ENCODE data around the gene MYOM1.

The MYOM1 gene

DNA sequence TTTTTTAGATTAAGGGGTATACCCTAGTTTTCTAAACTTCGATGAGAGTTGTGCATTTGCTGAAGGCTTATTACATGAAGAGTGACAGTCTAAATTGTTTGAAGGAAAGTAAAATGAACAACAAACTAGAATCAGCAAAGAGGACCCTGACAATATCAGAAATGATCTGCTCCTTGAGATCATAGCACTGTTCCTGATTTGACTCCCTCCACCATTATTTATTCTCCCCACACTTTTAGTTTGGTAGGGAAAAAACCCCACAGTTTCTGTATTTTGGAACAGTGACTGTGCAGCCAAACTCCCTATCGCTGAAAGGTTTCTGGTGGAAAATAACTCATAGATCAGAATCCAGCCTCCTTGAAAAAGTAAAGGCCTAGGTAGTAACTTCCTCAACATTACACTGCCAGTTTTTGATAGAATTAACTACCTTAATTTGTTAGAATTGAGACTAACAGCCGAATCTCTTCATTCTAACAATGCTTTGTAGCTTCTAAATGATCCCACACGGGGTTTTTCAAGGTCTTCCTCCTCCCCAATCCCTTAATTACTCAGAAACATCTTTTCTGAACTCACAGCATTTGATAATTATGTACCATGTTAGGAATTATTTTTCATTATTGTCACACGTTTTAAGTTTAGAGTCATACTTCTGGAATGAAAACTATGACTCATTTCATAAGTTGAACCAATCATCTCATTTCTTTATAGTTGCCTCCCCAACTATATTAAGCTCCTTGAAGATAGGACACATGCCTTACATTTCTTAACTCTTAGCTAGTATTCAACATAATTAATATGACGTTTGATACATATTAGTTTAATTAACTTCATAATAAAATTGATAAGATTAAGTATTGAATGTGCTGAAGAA, 30.7 kb upstream of the MYOM1 start:
- DNase-seq (ENCODE audit: low read depth in 2 of 2) = no peak

DNA sequence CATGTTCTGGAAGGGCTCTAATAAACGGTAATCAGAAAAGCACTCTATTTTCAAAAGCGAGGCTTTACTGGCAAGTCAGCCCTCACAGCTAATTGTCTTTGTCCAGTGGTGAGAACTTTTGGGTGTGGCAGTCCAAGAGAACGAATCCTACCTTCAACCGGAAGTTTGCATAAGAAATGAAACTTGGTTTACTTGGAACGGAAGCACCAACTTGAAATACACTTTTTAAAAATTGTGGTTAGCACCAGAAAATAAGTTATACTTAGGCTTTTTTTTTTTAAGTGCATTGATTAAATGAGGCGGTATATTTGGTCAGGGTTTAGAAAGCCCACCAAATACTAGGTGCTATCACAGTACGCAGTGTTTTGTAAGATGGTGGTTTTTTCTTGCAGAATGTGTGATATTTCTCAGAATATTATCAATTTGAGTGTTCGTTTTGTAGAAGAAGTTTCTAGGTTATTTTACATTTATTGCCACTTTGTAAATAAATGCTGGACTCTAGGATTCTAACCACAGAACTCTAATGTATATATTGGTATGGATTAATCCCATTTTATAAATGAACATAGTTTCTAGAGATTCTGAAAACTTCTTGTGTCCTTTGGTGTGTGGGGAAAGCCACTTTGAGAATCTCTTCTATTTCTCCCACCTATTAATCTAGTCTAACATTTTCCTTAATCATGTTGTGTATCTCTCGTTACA, 29.0 kb upstream of the MYOM1 start:
- DNase-seq (ENCODE audit: low read depth in 2 of 2) = no peak

DNA sequence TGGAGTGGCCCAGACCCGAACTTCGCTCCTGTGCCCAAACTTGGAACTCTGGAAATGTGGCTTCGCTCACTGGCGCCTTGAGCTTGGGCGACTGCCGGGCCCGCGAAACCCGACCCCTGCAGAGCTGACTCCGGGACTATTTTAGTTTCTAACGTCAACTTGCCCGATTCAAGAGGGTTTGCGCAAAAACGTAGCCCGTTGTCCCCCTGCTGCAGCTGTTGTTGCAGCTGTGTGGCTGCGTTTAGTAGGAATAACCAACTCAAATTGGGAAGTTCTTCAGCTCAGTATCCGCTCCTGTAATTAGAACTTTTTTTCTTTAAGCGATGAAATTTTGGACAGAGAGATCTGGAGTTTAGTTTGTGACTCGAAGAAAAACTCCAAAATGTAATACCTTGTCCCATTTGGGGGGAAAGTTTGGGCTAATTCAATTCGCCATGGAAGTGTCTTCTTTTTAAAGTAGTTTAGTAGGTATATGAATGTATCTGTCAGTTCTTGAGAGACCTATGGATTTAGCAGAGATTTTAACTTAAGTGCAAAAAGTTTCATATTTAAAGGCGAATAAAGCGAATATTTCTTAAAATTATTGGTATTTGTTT, 28.4 kb upstream of the MYOM1 start:
- DNase-seq (ENCODE audit: low read depth in 2 of 2) = no peak

DNA sequence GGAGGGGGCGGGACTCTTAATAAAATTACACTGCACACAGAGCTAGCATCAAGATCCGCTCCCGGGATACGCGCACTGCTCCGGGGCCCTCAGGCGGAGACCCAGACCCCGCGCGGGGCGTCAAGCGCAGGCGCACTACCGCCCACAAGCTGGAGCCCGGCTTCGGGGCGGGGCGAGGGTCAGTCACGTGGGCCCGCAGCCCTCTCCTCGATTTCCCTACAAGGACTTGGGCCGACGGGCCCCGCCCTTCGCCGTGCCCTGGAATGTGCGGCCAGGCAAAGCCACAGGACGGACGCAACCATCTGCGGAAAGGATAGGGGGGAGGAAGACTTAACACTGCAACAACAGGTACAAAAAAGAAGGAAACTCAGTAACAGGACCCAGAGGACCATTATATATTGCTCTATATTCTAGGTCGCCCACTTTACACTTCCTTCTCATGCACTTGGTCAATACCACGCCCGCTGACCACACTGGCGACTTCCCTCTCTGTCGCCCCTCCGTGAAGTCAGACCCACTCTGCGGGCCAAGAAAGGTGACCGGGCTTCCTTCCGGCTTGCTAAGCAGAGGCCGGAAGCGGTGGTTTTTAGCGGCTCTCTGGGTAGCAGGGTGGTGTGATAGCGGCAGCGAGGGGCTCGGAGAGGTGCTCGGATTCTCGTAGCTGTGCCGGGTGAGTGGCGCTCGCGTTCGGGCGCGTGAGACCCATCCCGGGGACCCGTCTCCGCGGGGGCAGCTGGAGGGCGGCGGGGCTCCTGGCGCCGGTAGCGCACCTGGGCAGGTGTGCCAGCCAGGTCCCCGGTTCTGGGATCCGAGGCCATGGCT, 27.7 kb upstream of the MYOM1 start, which contains the start of gene MYL12A:
MYL12A (plus strand) TSS at position 562 of the 822 bp plus-strand sequence. CDS start 5,447 bp downstream, outside the sequence.
- peak; percentile 97 for DNase-seq (ENCODE audit: low read depth in 2 of 2)

DNA sequence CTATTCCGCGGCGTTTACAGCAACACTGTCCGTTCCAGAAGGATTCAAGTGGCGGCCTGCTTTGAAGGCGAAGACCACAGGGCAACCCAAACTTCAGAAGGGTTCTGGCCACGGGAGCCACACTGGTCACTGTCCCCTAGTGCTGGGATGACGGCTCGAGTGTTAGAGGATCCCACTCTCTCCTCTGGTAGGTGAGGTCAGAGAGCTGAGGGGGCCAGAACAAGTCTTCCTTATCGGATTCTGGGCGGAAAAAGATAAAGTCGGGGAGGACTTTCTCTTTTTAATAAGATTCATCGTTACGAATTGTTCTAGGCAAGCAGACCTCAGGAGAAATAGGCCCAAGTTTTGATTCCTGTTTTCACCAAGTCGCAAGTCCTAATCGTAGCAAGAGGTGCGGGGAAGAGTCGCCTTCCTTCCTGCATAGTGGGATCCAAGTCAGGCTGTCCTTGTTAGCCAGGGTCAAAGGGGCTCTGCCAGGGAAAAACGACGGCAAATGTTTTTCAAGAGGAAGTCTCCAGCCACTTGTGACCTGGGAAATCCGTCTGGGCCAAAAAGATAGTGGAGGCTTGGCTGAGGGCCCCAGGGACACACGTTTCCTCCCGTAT, 27.0 kb upstream of the MYOM1 start:
- DNase-seq (ENCODE audit: low read depth in 2 of 2) = no peak

DNA sequence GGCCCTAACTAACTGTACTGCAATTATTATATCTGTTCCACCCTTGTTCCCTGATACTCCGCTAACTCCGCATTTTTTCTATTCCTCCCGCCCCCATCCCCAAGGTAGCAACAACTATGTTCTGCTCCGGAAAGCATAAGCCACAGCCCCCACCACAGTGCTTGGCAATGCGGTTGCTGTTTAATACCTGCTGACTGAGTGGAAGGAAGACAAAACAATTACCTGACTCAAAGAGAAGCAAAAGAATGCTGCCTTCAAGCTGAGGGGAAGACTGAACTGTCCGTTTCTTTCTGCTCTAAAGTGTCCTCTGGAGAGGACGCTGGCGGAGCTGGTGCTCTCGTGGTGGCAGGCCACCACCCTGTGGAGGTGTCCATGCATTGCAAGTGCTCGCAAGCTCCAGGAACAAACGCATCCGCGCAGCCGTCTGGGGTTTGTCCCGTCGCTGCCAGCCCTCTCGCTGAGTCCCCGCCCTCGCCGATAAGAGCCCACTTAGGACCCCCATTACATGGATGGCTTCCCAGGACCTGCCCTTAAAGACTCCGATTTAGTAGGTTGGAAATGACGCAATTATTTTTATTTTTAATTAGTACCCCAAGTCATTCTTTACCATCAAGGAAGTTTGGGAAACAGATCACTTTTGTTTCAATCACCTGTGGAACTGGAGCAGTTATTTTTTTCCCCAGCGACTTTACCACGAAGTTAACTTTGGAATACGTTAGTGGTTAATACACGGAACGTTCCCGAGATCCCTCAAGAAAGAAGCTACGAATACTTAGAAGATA, 26.3 kb upstream of the MYOM1 start:
- peak; percentile 75 for DNase-seq (ENCODE audit: low read depth in 2 of 2)

DNA sequence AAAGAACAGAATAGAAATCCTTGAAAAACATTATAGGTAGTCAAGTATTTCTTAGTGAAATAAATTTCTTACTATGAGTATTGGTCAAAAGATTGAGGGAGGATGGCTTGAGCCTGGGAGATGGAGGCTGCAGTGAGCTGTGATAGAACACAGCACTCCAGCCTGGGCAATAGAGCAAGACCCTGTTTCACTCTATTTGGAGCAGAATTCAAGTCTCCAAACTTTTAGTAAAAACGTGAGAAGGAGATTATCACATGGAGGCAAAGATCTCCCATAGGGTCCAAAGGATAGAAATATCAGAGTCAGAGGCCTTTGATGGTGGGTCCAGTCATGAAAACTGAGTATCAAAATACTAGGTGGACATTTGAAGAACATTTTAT, 25.4 kb upstream of the MYOM1 start:
- no peak for DNase-seq (ENCODE audit: low read depth in 2 of 2)

DNA sequence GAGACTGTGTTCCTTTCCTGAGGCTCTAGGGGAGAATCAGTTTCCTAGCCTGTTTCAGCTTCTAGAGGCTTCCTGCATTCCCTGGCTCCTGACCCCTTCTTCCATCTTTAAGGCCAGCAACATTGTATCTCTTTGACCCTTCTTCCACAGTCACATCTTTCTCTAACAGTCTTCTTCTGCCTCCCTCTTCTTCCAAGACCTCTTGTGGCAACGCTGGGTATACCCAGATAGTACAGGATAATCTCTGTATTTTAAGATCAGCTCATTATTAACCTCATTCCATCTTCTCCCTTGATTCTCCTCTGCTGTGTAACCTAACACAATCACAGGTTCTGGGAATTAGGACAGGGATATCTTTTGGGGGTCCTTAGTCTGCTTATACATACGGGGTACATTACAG, 19.0 kb upstream of the MYOM1 start:
- DNase-seq (ENCODE audit: low read depth in 2 of 2) = no peak

DNA sequence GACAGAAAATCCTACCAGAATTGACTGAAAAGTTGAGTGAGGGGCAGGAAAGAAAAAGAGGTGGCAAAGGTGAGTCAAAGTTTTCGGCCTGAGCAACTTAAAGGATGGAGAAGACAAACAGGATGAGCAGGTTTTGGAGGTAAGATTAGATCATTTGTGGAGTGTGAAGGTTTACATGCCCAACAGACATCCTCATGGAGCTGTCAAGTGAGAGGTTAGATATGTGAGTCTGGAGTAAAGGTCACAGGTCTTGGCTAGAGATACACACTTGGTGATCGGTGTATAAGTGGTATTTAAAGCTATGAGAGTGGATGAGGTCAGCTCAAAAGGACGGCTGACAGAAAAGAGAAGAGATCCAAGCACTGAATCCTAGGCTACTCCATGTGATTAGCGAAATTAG, 16.7 kb upstream of the MYOM1 start:
- no peak for DNase-seq (ENCODE audit: low read depth in 2 of 2)

DNA sequence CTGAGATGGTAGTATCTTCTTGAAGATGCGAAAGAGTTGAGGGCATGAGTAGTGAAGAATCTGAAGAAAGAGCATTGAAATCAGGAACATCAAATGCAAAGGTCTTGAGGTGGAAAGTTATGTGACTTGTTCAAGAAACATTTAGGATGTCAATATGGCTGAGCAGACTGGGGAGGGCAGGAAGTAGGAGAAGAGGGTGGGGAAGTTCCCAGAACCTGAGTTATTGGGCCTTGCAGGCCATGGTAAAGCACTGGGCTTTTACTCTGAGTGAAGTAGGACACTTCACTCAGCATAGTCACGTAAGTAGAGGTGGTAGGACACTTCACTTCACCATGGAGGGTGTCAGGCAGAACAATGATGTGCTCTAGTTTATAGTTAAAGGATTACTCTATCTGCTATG, 16.1 kb upstream of the MYOM1 start:
- no peak for DNase-seq (ENCODE audit: low read depth in 2 of 2)

DNA sequence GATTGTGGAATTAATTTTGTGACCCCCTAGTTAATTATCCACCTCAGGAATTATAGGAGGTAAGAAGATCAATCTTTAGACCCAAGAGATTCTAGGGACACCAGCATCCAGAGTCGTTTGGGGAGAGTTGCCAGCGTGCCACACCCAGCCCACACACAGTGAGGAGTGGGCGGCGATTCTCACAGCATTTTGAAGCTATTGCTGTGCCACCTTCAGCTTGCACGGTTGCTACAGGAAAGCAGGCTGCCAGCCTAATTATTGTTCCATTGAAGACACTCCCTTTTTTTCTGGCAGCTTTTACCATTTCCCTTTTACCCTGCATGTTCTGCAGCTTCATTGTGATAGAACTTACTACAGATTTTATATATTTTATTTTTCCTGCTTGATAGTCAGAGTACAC, 14.7 kb upstream of the MYOM1 start:
- no peak for DNase-seq (ENCODE audit: low read depth in 2 of 2)

DNA sequence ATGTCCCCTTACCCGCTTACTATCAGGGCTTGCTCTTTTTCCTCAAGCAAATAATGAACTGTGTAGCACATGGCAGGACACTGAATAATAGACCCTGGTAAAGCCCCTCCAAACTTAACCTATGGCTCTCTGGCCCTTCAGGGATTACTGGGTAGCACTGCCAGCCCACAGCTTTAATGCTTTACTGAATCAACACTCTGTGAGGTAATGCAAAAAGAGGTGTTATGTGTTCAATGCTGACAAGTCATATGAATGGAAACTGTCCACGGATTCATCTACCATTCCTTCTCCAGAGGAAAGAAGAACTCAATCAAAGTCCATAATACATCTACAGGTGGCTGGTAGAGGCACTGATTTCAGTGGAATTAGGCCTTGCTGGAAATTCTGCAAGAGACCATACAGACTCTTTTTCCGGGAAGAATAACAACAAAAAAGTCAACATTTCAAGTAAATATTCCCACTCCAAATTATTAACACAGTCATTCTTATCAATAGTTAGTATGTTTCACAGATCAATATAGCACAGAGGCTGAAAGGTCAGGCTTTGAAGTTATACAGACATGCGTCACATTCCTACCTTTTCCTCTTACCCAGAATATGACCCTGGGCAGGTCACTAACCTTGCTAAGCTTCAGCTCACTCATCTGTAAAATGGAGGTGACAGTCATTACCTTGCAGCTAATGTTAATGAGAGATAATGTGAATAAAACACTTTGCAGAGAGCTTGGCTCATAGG, 13.8 kb upstream of the MYOM1 start:
- no peak for DNase-seq (ENCODE audit: low read depth in 2 of 2)

DNA sequence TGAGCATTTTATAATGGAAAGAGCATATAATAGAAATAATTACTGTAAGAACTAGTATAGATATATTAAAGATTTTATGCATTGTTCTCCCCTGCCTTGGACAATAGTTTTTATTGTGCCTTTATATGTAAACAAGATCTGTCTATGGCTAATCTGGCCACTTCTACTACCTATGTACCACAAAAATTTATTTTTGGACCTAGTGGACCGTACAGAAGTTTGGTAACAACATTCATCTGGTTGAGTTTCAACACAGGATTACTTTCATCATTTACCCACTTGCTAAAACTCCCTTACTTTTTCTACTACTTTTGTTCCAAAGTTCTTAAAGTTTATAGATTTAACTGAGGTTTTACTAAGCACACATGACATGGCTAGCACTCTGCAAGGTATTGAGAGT, 13.2 kb upstream of the MYOM1 start:
- DNase-seq (ENCODE audit: low read depth in 2 of 2) = no peak

DNA sequence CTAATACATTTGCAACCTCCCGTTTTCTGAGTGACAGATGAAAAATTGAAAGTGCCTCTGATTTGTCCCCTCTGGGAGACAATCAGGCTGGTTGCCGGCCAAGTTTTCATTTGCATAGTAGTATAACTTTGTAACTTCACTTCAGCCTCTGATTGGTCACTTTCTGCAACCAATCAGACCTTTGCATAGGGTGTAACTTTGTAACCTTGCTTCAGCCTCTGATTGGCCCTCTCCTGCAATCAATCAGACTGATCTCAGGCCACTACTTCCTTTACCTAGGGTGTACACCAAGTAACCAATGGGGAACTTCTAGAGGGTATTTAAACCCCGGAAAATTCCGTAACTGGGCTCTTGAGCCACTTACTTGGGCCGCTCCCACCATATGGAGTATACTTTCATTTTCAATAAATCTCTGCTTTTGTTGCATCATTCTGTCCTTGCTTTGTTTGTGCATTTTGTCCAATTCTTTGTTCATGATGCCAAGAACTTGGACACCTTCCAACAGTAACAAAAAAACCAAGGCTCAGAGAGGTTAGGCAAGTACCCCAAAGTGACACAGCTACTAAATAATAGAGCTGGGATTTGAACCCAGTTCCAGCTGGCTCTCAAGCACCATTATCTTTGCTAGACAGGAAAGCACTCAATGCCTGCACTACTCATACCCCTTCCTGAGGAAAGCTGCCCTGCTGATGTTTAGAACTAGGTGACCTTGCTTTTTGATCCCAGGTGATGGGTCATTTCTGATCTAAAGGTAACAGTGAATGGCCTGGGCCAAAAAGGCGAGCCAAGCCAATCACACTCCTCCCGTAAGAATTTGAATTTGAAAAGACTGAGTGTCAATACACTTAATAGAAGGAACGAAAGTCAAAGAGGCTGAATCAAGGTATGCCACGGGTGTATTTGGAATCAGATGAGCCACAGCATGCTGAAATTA, 10.9 kb upstream of the MYOM1 start:
- no peak for DNase-seq (ENCODE audit: low read depth in 2 of 2)

DNA sequence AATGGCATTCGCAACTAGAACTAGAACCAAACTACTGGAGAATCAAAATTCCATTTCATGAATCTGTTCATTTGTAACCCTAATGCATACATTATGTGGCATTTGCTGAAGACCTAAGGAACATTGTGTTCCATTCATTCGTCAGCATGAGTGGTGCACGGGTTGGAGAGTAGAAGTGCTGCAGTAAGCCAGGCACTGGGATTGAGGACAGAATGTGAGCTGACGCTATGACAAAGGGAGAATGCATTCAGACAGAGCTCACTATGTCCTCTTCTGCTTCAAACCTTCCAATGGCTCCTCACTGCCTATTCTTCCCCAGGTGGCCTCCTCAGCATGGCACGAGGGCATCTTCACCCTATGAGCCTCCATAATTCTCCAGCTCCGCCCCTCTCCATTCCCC, 6.3 kb upstream of the MYOM1 start:
- DNase-seq (ENCODE audit: low read depth in 2 of 2) = no peak

DNA sequence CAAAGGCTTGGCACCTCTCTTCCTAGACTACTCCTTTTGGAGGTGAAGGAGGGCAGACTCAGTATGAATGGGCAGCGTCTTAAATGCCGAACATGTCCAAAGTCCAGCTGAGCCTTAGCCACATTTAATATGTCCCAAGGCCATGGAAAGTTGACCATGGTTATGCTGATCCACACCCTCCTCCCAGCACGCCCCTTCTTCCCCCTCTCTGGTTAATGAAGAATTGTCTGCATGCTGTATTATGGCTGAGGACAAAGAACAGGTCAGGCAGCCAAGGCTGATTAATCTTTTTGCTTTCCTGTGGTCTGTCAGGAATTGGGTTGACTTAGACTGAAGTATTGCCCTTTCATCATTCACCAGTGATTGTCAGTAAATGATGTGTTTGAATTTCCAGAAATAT, 5.8 kb upstream of the MYOM1 start:
- DNase-seq (ENCODE audit: low read depth in 2 of 2) = no peak

DNA sequence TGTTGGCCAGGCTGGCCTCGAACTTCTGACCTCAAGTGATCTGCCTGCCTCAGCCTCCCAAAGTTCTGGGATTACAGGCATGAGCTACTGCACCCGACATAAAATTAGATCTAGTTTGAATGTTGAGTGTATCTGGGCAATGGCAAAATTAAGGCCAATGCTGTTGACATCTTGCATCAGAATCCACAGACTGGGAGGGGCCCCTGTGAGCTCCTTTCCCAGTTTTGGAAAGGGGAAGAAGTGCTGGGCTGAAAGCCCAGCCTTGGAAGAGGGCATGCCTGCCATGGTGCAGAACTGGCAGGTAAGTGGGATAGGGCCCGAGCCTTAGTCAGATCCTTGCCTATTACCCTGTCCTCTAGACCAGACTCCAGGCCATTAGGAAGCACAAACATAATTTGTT, 4.5 kb upstream of the MYOM1 start:
- no peak for DNase-seq (ENCODE audit: low read depth in 2 of 2)

DNA sequence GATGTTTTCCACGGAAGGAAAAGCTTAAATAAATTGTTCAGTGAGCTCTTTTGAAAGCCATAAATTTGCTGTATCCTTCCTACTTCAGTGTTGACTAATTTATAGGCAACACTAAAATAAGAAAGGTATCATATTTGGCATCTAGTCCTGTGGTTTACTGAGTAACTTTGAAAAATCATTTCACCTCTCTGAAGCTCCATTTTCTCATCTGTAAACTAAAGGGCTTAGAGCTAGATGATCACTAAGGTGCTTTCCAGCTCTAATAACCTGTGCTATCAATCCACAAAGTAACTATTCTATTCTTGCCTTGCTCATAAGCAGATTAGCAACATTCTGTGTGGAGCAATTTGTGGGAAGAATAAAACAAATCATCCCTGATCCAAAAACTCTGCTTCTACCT, 3.6 kb upstream of the MYOM1 start:
- DNase-seq (ENCODE audit: low read depth in 2 of 2) = no peak

DNA sequence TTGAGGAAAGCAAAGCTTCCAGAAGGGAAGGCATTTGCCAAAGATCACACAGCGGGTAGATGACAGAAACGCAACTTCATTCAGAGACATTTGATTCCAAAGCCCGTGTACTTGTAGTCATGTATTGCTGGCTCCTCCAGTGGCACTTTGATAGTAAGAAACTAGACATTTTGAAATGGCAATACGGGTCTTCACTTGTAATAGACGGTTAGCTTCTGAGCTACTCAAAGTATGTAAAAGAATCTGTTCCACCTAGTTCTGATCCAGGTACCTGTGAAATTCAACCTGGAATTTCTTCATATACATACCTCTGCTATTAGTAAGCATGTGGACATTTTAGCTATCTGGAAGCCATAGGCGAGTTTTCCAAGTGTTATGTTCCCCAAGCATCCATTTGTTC, 1.7 kb upstream of the MYOM1 start:
- no peak for DNase-seq (ENCODE audit: low read depth in 2 of 2)
